Hematopoietic multipotent progenitor cell (in vitro differentiated cells): Measurements from ENCODE around the gene SLC27A6. TPM values are rescaled to one million over a fixed set of nuclear protein-coding genes. Genes with fewer than 3 reads are reported as not detected.

Source experiments
- DNase-seq, 3 donors: peaks; one replicate each; pipeline ENCODE4 v3.0.0-alpha.2; 2011 to 2015; ENCODE audit warnings: low read depth in 2 of 3, low spot score in 2 of 3
- total RNA-seq: library from RNA; depleted of rRNA; stranded (reverse); fragments of >200 nt; gene quantifications from one replicate; pipeline ENCODE4 v1.2.3, GENCODE V29; 2012

Gene SLC27A6
- total RNA-seq, 1 donor: 0.54 TPM

DNA sequence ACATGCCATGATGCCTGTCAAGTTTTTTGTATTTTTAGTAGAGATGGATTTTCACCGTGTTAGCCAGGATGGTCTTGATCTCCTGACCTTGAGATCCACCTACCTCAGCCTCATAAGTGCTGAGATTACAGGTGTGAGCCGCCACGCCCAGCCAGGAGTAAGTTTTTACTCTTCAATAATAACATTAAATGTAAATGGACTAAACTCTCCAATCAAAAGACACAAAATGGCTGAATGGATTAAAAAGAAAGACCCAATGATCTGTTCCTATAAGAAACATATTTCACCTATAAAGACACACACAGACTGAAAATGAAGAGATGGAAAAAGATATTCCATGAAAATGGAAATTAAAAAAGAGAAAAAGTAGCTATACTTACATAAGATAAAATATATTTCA is 92.0 kb downstream of the SLC27A6 start:
- DNase-seq: no peak

GRCh38 chr5:129061849-129062248 is 96.6 kb downstream of the SLC27A6 start:
- DNase-seq: no peak

- no peak for DNase-seq
Measured at GRCh38 chr5:129063483-129064113, 98.3 kb downstream of the SLC27A6 start.

GRCh38 chr5:129065721-129066120 is 100.4 kb downstream of the SLC27A6 start:
- DNase-seq: no peak

DNA sequence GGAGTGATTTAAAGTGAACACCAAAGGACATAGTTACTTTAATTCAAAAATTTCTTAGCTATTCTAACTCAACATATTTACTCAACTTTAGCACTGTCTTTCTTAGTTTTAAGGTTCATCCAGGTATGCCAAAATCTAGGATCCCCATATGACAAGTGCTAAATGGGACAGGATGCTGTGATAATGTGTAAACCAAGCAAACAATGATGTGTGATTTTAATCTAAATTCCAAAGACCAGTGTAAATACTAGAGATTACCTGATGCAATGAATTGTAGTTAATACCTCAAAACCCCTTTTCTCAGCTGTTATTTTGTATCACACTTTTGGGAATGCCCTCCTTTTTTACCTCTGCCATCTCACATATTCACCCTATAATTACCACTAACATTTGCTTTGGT is 102.5 kb downstream of the SLC27A6 start:
- DNase-seq: no peak

- no peak for DNase-seq
Measured at GRCh38 chr5:129069292-129069691, 104.0 kb downstream of the SLC27A6 start.

DNA sequence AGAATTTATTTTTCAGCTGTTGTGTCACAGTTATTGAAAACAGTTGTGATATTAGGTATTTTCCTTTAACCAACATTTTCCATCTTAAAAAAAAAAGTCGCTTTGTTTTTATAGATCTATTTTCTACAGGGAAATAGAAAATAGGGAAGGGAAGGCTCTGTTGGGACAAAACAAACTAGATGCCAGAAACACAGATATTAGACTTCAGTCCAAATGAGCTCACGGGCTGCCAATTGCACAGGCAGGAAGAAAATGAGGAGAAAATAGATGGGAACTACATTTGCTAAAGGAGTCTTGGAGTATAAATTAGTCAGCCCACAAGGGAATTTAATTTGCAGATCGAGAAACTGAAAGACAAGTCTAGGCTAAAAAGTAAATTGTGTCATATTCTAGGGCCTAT is 107.8 kb downstream of the SLC27A6 start:
- no peak for DNase-seq

DNA sequence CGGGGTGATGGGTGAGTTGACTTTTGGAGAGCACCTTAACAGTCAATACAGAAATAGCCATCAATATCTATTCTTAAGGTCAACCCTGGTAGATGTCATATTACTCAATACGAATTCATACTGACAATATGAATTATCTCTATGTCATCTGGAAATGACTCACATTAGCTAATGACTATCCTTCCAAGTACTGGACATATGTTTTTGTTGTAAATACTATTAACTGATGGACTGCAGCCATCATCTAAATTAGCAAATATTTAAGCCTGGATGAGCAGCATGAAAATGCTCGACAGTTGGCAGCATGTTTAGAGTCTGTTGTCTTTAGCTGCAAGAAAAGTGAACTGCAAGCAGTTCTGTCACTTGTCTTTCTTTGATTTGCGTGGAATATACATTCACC is 109.6 kb downstream of the SLC27A6 start:
- no peak for DNase-seq

- DNase-seq: no peak
Measured at GRCh38 chr5:129077433-129078075, 112.3 kb downstream of the SLC27A6 start.

DNA sequence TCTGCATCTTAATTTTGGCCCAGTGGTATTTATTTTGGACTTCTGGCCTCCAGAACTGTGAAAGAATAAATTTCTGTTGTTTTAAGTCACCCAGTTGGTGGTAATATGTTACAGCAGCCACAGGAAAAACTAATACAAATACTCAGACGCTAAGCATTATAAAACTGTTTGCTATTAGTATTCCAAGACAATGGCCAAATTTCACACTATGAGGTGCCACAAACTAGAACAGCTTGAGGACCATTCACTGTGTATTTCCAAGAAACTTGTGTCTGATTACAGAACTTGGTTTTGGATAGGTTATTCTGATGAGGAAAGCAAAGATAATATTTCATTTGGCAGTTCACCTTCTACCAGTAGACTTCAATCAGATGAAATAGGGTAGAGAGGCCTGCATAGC is 113.0 kb downstream of the SLC27A6 start:
- no peak for DNase-seq

DNA sequence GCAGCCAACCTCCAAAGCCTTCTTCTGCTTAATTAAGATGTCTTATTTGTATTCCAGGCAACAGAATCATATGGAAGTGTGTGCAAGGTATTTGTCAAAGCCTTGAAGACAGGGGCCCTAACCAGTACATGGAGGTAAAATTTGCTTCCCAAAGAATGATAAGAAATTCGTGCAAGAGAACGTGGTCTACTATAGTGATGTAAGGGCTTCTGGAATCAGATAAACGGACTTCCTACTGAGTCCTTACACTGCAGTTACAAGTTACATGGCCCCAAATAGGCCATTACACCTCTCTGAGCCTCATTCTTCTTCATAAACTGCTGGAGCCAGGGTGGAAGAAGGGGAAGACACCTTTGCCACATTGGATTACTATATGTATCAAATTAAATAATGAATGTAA is 113.4 kb downstream of the SLC27A6 start:
- no peak for DNase-seq

DNA sequence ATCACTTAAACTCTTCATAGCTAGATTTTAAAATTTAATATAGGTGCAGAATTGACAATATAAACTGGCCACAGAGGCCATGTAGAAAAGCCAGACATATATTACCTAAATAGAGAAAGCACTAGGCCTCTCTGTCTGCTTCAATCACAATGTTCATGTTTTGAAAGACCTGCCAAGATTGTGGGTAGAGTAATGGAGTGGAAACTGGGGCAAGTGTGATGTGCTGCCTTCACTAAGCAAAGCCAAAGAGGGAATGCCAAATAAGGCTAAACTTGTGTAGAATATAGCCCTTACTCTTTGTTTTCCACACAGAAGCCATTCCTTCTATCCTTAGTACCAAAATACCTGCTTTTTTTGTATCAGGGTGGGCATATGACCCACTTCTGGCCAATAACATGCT is 114.2 kb downstream of the SLC27A6 start:
- no peak for DNase-seq

- DNase-seq: no peak
Measured at GRCh38 chr5:129080766-129081165, 115.5 kb downstream of the SLC27A6 start.

DNA sequence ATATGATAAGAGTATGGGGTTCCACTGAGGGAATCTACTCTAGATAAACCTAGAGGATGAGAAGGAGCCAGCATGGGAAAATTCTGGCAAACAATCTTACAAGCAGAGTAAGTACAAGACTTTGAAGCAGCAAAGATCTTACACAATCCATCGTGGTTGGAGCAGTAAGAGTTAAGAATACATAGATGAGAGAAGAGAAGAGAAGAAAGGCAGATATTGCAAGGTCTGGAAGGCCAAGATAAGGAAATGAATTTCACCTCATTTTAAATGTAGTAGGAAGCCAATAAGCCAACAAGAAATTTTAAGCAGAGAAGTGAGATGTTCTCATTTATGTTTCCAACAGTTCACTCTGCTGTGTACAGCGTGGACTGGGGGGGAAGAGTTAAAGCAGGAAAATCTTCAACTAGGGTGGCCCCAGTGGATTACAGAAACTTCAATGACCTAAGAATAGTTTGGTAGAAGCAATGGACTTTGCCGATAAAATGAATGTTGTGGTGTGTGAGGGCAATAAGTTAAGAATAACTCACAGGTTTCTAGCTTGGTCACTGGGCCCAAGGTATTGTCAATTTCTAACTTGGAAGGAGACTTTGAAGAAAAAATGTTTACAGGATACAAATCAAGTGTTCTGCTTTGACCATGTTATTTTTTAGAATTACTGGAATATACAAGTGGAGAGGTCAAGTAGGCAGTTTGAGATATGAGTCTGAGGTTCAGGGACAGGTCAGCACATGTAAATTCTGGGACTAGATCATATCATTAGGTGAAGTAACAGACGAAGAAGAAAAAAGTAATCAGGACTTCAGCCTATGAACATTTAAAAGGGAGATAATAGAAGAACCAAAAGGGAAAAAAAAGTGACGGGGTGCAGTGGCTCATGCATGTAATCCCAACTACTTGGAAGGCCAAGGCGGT is 117.2 kb downstream of the SLC27A6 start:
- peak in 1 of 3 donors; percentile 32 for DNase-seq

Other genes starting within 250 kb of the SLC27A6 start
- 15.3 TPM for gene ISOC1, start 129.3 kb downstream of the SLC27A6 start, total RNA-seq